ENCODE data around the gene IRAK3.

IRAK3 gene

DNA sequence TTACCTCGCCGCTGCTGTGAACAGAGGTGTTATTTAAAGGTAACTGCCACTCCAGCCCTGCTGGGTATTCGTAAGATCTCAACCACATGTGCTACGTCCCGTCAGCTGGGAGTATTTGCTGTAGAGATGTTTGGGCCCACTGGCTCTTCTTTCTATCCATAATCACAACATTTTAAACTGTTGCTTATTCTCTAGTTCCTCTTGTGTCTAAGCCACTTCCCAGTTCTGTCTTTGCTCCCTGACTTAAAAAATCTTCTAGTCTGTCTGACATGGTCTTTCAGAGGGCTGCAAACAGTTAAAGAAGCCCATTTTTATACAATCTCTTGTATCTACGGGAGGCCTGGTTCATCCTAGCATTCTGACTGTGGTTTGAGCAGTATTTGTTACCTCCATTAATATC, 80.1 kb downstream of the IRAK3 start:
- H3K27ac ChIP-seq: no peak overlapping the region

DNA sequence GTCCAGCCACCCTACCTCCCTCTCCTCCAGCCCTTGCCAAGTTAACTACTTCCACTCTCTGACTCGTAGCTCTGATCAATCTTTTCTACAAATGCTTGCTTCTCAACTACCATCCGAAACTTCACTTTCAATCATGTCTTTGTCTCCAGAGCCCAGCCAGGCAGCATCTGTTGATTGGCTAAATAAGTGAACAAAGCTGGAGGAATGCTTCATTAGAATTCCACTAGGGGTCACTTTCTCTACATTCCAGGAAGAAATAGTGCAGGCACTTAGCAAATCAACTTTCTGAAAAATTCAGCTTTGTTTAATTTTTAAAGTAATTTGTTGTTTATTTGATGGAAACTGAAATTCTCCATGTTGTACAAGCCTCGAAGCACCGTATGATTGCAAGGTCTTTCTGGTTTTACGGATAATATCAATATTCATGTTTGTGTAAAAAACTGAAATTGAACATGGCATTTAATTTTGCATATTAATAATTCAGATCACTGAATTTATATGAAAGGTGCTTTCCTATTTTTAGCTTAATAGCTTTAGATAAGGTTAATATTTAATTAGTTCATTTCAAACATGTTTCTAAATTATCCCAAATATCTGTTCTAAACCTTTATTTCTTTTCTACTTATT, 80.9 kb downstream of the IRAK3 start:
- TF ChIP-seq CTCF (IDR thresholded peaks at IDR 0.05) (peak; percentile 89), ZFX (IDR thresholded peaks at IDR 0.05; ENCODE audit: borderline replicate concordance) (no peak)
- no peak overlapping the region for H3K27ac ChIP-seq

More for the DNA sequence above, 80.1 kb downstream of the IRAK3 start:
- TF ChIP-seq CTCF (IDR thresholded peaks at IDR 0.05): no peak
- TF ChIP-seq ZFX (IDR thresholded peaks at IDR 0.05; ENCODE audit: borderline replicate concordance): no peak

GRCh38 chr12:66270613-66271012, 81.6 kb downstream of the IRAK3 start:
- TF ChIP-seq CTCF (IDR thresholded peaks at IDR 0.05): no peak
- TF ChIP-seq ZFX (IDR thresholded peaks at IDR 0.05; ENCODE audit: borderline replicate concordance): no peak
- no peak overlapping the region for H3K27ac ChIP-seq

- no peak overlapping the region for H3K27ac ChIP-seq
- no peak for TF ChIP-seq ZFX (IDR thresholded peaks at IDR 0.05; ENCODE audit: borderline replicate concordance)
- no peak for TF ChIP-seq CTCF (IDR thresholded peaks at IDR 0.05)
Observed at GRCh38 chr12:66272650-66273049, 83.6 kb downstream of the IRAK3 start.

GRCh38 chr12:66273147-66273546, 84.1 kb downstream of the IRAK3 start:
- no peak overlapping the region for H3K27ac ChIP-seq
- no peak for TF ChIP-seq ZFX (IDR thresholded peaks at IDR 0.05; ENCODE audit: borderline replicate concordance)
- no peak for TF ChIP-seq CTCF (IDR thresholded peaks at IDR 0.05)

DNA sequence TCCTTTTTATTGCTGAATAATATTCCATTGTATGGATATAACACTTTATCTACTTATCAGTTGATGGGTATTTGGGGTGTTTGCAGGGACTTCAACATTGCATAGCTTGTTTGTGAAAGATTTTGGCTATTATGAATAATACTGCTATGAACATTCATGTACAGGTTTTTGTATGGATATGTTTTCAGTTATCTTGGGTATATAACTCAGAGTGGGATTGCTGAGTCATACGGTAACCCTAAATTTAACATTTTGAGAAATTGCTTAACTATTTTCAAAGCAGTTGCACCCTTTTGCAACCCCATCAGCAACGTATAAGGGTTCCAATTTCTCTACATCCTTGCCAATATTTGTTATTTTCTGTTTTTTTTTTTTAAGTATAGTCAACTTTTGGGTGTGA, 86.0 kb downstream of the IRAK3 start:
- H3K27ac ChIP-seq: no peak overlapping the region
- no peak for TF ChIP-seq CTCF (IDR thresholded peaks at IDR 0.05)
- no peak for TF ChIP-seq ZFX (IDR thresholded peaks at IDR 0.05; ENCODE audit: borderline replicate concordance)

GRCh38 chr12:66279123-66279712, 90.2 kb downstream of the IRAK3 start:
- TF ChIP-seq CTCF (IDR thresholded peaks at IDR 0.05): peak; percentile 59
- TF ChIP-seq ZFX (IDR thresholded peaks at IDR 0.05; ENCODE audit: borderline replicate concordance): no peak
- no peak overlapping the region for H3K27ac ChIP-seq

Data from 22Rv1 (cell line).